ENCODE results near the gene DDX11.
"Not testable (repeated sequence)": the region's sequence is repeated elsewhere in the genome, so short reads cannot be mapped to it uniquely, and the experiment has no call there.

Gene DDX11

GRCh38 chr12:31050548-31050947, 23.1 kb upstream of the DDX11 start:
- H3K36me3 Mint-ChIP-seq; H3K27ac Mint-ChIP-seq; H3K4me3 Mint-ChIP-seq; H3K9me3 Mint-ChIP-seq (ENCODE audit: low read depth); H3K27me3 Mint-ChIP-seq: not testable (repeated sequence)
- peaks cover 14% of the 10 kb centered on the region for H3K4me1 Mint-ChIP-seq (ENCODE audit: low read depth)

GRCh38 chr12:31051692-31052091, 22.0 kb upstream of the DDX11 start:
- H3K27ac Mint-ChIP-seq: peak overlapping the region; percentile 81
- H3K9me3 Mint-ChIP-seq (ENCODE audit: low read depth); H3K4me3 Mint-ChIP-seq; H3K27me3 Mint-ChIP-seq; H3K36me3 Mint-ChIP-seq: not testable (repeated sequence)
- peaks cover 14% of the 10 kb centered on the region for H3K4me1 Mint-ChIP-seq (ENCODE audit: low read depth)

- not testable (repeated sequence) for H3K4me3 Mint-ChIP-seq; H3K9me3 Mint-ChIP-seq (ENCODE audit: low read depth); H3K36me3 Mint-ChIP-seq; H3K27me3 Mint-ChIP-seq
- peaks cover 14% of the 10 kb centered on the region for H3K4me1 Mint-ChIP-seq (ENCODE audit: low read depth)
- peak overlapping the region; percentile 81 for H3K27ac Mint-ChIP-seq
Observed at GRCh38 chr12:31052121-31052520, 21.5 kb upstream of the DDX11 start.

- not testable (repeated sequence) for H3K9me3 Mint-ChIP-seq (ENCODE audit: low read depth); H3K27ac Mint-ChIP-seq; H3K27me3 Mint-ChIP-seq
Observed at GRCh38 chr12:31052666-31053439, 20.8 kb upstream of the DDX11 start.

GRCh38 chr12:31053944-31054343, 19.7 kb upstream of the DDX11 start:
- peaks cover 14% of the 10 kb centered on the region for H3K4me1 Mint-ChIP-seq (ENCODE audit: low read depth)
- not testable (repeated sequence) for H3K27me3 Mint-ChIP-seq; H3K36me3 Mint-ChIP-seq; H3K27ac Mint-ChIP-seq; H3K4me3 Mint-ChIP-seq; H3K9me3 Mint-ChIP-seq (ENCODE audit: low read depth)

More at GRCh38 chr12:31052666-31053439, 20.8 kb upstream of the DDX11 start:
- H3K4me1 Mint-ChIP-seq (ENCODE audit: low read depth): peaks cover 14% of the 10 kb centered on the region
- H3K36me3 Mint-ChIP-seq, H3K4me3 Mint-ChIP-seq: not testable (repeated sequence)

GRCh38 chr12:31057671-31058070, 16.0 kb upstream of the DDX11 start:
- no peak overlapping the region for H3K4me3 Mint-ChIP-seq
- peaks cover 2% of the 10 kb centered on the region for H3K4me1 Mint-ChIP-seq (ENCODE audit: low read depth)
- H3K27me3 Mint-ChIP-seq: no peaks in the 10 kb centered on the region
- peaks cover 4% of the 10 kb centered on the region for H3K36me3 Mint-ChIP-seq
- no peaks in the 10 kb centered on the region for H3K9me3 Mint-ChIP-seq (ENCODE audit: low read depth)
- no peak overlapping the region for H3K27ac Mint-ChIP-seq

- not testable (repeated sequence) for H3K27me3 Mint-ChIP-seq; H3K9me3 Mint-ChIP-seq (ENCODE audit: low read depth); H3K36me3 Mint-ChIP-seq; H3K4me1 Mint-ChIP-seq (ENCODE audit: low read depth); H3K27ac Mint-ChIP-seq; H3K4me3 Mint-ChIP-seq
Observed at GRCh38 chr12:31066196-31066595, 7.5 kb upstream of the DDX11 start.

- not testable (repeated sequence) for H3K36me3 Mint-ChIP-seq; H3K4me1 Mint-ChIP-seq (ENCODE audit: low read depth); H3K27ac Mint-ChIP-seq; H3K4me3 Mint-ChIP-seq; H3K9me3 Mint-ChIP-seq (ENCODE audit: low read depth); H3K27me3 Mint-ChIP-seq
Observed at GRCh38 chr12:31067656-31068055, 6.0 kb upstream of the DDX11 start.

GRCh38 chr12:31070971-31071740, 2.5 kb upstream of the DDX11 start:
- H3K4me3 Mint-ChIP-seq; H3K27me3 Mint-ChIP-seq; H3K27ac Mint-ChIP-seq; H3K9me3 Mint-ChIP-seq (ENCODE audit: low read depth); H3K36me3 Mint-ChIP-seq: not testable (repeated sequence)
- peaks cover 19% of the 10 kb centered on the region for H3K4me1 Mint-ChIP-seq (ENCODE audit: low read depth)

- peaks cover 21% of the 10 kb centered on the region for H3K4me1 Mint-ChIP-seq (ENCODE audit: low read depth)
- peak overlapping the region; percentile 94 for H3K27ac Mint-ChIP-seq
- not testable (repeated sequence) for H3K36me3 Mint-ChIP-seq
Observed at GRCh38 chr12:31072962-31073361, 698 bp upstream of the DDX11 start.

GRCh38 chr12:31074333-31074874, 744 bp downstream of the DDX11 start:
- not testable (repeated sequence) for H3K9me3 Mint-ChIP-seq (ENCODE audit: low read depth)
- Mint-ChIP-seq H3K27ac (peak overlapping the region; percentile 94), H3K4me1 (ENCODE audit: low read depth) (peaks cover 21% of the 10 kb centered on the region)

More at GRCh38 chr12:31072962-31073361, 698 bp upstream of the DDX11 start:
- H3K4me3 Mint-ChIP-seq: peak overlapping the region; percentile 92
- not testable (repeated sequence) for H3K27me3 Mint-ChIP-seq; H3K9me3 Mint-ChIP-seq (ENCODE audit: low read depth)

GRCh38 chr12:31076150-31076549, 2.5 kb downstream of the DDX11 start:
- not testable (repeated sequence) for H3K27me3 Mint-ChIP-seq; H3K27ac Mint-ChIP-seq; H3K9me3 Mint-ChIP-seq (ENCODE audit: low read depth); H3K36me3 Mint-ChIP-seq
- Mint-ChIP-seq H3K4me3 (peak overlapping the region; percentile 20), H3K4me1 (ENCODE audit: low read depth) (peaks cover 32% of the 10 kb centered on the region)

More at GRCh38 chr12:31074333-31074874, 744 bp downstream of the DDX11 start:
- H3K4me3 Mint-ChIP-seq: peak overlapping the region; percentile 92
- not testable (repeated sequence) for H3K27me3 Mint-ChIP-seq, H3K36me3 Mint-ChIP-seq

GRCh38 chr12:31077095-31077494, 3.4 kb downstream of the DDX11 start:
- H3K9me3 Mint-ChIP-seq (ENCODE audit: low read depth); H3K27me3 Mint-ChIP-seq; H3K36me3 Mint-ChIP-seq; H3K27ac Mint-ChIP-seq; H3K4me3 Mint-ChIP-seq: not testable (repeated sequence)
- peaks cover 32% of the 10 kb centered on the region for H3K4me1 Mint-ChIP-seq (ENCODE audit: low read depth)

- not testable (repeated sequence) for H3K27ac Mint-ChIP-seq; H3K36me3 Mint-ChIP-seq; H3K9me3 Mint-ChIP-seq (ENCODE audit: low read depth); H3K4me3 Mint-ChIP-seq; H3K27me3 Mint-ChIP-seq
- H3K4me1 Mint-ChIP-seq (ENCODE audit: low read depth): peaks cover 25% of the 10 kb centered on the region
Observed at GRCh38 chr12:31077998-31078397, 4.3 kb downstream of the DDX11 start.

- not testable (repeated sequence) for H3K27ac Mint-ChIP-seq; H3K36me3 Mint-ChIP-seq; H3K27me3 Mint-ChIP-seq; H3K9me3 Mint-ChIP-seq (ENCODE audit: low read depth); H3K4me3 Mint-ChIP-seq
- peaks cover 19% of the 10 kb centered on the region for H3K4me1 Mint-ChIP-seq (ENCODE audit: low read depth)
Observed at GRCh38 chr12:31079421-31079820, 5.8 kb downstream of the DDX11 start.
